MM.1S (cell line): ENCODE measurements around the gene GAB2.

ENCODE experiments used
- EZH2 ChIP-seq: fragments of 300-600 bp; sonication (generic); optimal IDR thresholded peaks from 2 replicates; pipeline ENCODE3; 2017; ENCODE audit warnings: low read depth, mild to moderate bottlenecking, antibody characterized with exemption, low read length, mixed read lengths
- EZH2phosphoT487 ChIP-seq: fragments of 300-600 bp; sonication (generic); IDR thresholded peaks from 2 replicates; pipeline ENCODE4 v1.6.1; 2018; ENCODE audit warnings: antibody characterized with exemption, low read length
- TF ChIP-seq, protein P1 (sequence below): fragments of 300-600 bp; sonication (generic); IDR thresholded peaks from 2 replicates; pipeline ENCODE4 v1.5.1; 2016; ENCODE audit warnings: antibody characterized with exemption, low read length, mixed read lengths

DNA sequence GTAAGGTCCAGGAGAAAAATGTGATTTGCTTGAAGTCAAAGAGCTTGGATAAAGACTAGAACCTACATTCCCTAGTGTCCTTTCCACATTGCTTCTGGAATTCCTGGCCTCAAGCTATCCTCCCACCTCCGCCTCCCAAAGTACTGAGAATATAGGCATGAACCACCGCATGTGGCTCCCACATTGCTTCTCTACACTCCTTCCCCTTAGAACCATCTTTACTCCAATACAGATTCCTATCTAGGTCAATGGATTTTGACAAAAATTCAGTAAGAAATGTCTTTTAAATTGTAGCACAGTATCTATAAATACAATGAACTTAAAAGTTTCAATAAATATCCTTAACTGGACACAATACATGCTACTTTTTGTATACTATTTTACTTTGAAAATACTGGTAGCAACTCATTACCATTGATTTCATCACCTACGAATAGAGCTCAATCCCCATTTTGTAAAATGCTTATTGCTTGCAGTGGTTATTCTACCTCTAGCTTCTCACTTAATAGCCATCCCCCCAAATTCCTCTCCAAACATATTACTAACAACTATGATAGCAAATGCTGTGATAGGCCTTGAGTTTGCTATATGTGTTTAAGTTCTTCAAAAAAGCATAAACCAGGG, 53.4 kb downstream of the GAB2 start:
- TF ChIP-seq, protein P1, sequence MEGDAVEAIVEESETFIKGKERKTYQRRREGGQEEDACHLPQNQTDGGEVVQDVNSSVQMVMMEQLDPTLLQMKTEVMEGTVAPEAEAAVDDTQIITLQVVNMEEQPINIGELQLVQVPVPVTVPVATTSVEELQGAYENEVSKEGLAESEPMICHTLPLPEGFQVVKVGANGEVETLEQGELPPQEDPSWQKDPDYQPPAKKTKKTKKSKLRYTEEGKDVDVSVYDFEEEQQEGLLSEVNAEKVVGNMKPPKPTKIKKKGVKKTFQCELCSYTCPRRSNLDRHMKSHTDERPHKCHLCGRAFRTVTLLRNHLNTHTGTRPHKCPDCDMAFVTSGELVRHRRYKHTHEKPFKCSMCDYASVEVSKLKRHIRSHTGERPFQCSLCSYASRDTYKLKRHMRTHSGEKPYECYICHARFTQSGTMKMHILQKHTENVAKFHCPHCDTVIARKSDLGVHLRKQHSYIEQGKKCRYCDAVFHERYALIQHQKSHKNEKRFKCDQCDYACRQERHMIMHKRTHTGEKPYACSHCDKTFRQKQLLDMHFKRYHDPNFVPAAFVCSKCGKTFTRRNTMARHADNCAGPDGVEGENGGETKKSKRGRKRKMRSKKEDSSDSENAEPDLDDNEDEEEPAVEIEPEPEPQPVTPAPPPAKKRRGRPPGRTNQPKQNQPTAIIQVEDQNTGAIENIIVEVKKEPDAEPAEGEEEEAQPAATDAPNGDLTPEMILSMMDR = no peak
- no peak for TF ChIP-seq EZH2phosphoT487
- no peak for TF ChIP-seq EZH2
